ENCODE measurements around the gene MANEA.
"Not testable (repeated sequence)": the region's sequence is repeated elsewhere in the genome, so short reads cannot be mapped to it uniquely, and the experiment has no call there.

The MANEA gene

GRCh38 chr6:95584226-95584625 is 6.9 kb downstream of the MANEA start:
- not testable (repeated sequence) for FAIRE-seq; DNase-seq (ENCODE audit: insufficient read length, low spot score)

- no peak for DNase-seq (ENCODE audit: insufficient read length, low spot score)
- peak; percentile 73 for FAIRE-seq
These were observed 10.7 kb downstream of the MANEA start for GRCh38 chr6:95587989-95588388.

- DNase-seq (ENCODE audit: insufficient read length, low spot score) (no peak), FAIRE-seq (peak; percentile 40)
These were observed 11.7 kb downstream of the MANEA start for GRCh38 chr6:95589067-95589466.

GRCh38 chr6:95589826-95590570 is 12.7 kb downstream of the MANEA start:
- no peak for DNase-seq (ENCODE audit: insufficient read length, low spot score)
- FAIRE-seq: peak; percentile 56

GRCh38 chr6:95593025-95593424 is 15.7 kb downstream of the MANEA start:
- DNase-seq (ENCODE audit: insufficient read length, low spot score) (no peak), FAIRE-seq (no peak)

GRCh38 chr6:95596021-95596420 is 18.7 kb downstream of the MANEA start:
- DNase-seq (ENCODE audit: insufficient read length, low spot score): no peak
- peak; percentile 18 for FAIRE-seq

GRCh38 chr6:95599706-95600105 is 22.4 kb downstream of the MANEA start:
- no peak for DNase-seq (ENCODE audit: insufficient read length, low spot score)
- no peak for FAIRE-seq

GRCh38 chr6:95601133-95601532 is 23.8 kb downstream of the MANEA start:
- FAIRE-seq (peak; percentile 54), DNase-seq (ENCODE audit: insufficient read length, low spot score) (no peak)

- FAIRE-seq (no peak), DNase-seq (ENCODE audit: insufficient read length, low spot score) (no peak)
These were observed 36.8 kb downstream of the MANEA start for GRCh38 chr6:95614094-95614493.

GRCh38 chr6:95629551-95629950 is 52.2 kb downstream of the MANEA start:
- FAIRE-seq: no peak
- no peak for DNase-seq (ENCODE audit: insufficient read length, low spot score)

GRCh38 chr6:95636552-95637431 is 59.5 kb downstream of the MANEA start:
- no peak for DNase-seq (ENCODE audit: insufficient read length, low spot score)
- FAIRE-seq: no peak

- no peak for FAIRE-seq
- no peak for DNase-seq (ENCODE audit: insufficient read length, low spot score)
These were observed 71.3 kb downstream of the MANEA start for GRCh38 chr6:95648636-95649035.

- no peak for FAIRE-seq
- DNase-seq (ENCODE audit: insufficient read length, low spot score): no peak
These were observed 72.1 kb downstream of the MANEA start for GRCh38 chr6:95649451-95649850.

- DNase-seq (ENCODE audit: insufficient read length, low spot score): no peak
- no peak for FAIRE-seq
These were observed 76.8 kb downstream of the MANEA start for GRCh38 chr6:95654176-95654575.

GRCh38 chr6:95658886-95659285 is 81.6 kb downstream of the MANEA start:
- DNase-seq (ENCODE audit: insufficient read length, low spot score) (no peak), FAIRE-seq (no peak)

Measured in GM19239 (cell line).